ENCODE results near the gene RAB18. TPM values are rescaled to one million over a fixed set of nuclear protein-coding genes. Genes with fewer than 3 reads are reported as not detected.
A peak's percentile ranks its signal among the peaks of the same experiment; 100 is the strongest.

The RAB18 gene
- total and polyA plus RNA-seq, 10 of the 15 experiments (the other 5 are each of a cell fraction or from before 2014, with no cell fraction given), result 13.4 to 98.8 (median 42.1) TPM

DNA sequence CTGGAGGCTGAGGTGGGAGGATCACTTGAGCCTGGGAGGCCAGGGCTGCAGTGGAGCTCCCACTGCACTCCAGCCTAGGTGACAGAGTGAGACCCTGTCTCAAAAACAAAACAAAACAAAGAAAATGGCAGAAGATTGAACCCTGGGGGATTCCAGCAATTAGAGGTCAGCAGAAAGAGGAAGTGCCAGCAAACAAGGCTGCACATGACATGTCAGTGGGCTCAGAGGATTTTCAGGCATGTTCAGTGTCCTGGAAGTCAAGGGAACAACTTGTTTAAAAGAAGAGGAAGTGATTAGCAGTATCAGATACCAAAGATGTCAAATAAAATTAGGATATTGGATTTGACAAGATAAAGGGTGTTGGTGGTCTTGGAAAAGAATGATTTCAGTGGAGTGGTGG lies 32.3 kb downstream of the RAB18 start (continued):
- peak; percentile 57; the same call in 1 of the 2 replicates for TF ChIP-seq MTA2 (IDR thresholded peaks at IDR 0.05; ENCODE audit: low read depth)
- 0 out of 2 replicates have a peak, but pooled peaks have one; percentile 29 for TF ChIP-seq YY1 (IDR thresholded peaks at IDR 0.05; ENCODE audit: low read depth, low read length)
- no peak for TF ChIP-seq SUZ12 (IDR thresholded peaks at IDR 0.05; ENCODE audit: unreplicated experiment)
- TF ChIP-seq, protein P1, sequence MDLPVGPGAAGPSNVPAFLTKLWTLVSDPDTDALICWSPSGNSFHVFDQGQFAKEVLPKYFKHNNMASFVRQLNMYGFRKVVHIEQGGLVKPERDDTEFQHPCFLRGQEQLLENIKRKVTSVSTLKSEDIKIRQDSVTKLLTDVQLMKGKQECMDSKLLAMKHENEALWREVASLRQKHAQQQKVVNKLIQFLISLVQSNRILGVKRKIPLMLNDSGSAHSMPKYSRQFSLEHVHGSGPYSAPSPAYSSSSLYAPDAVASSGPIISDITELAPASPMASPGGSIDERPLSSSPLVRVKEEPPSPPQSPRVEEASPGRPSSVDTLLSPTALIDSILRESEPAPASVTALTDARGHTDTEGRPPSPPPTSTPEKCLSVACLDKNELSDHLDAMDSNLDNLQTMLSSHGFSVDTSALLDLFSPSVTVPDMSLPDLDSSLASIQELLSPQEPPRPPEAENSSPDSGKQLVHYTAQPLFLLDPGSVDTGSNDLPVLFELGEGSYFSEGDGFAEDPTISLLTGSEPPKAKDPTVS (IDR thresholded peaks at IDR 0.05; ENCODE audit: low read depth, low read length), result no peak
- no peak for TF ChIP-seq KDM1A (IDR thresholded peaks at IDR 0.05; ENCODE audit: borderline replicate concordance)
- no peak for TF ChIP-seq CEBPB (IDR thresholded peaks at IDR 0.05; ENCODE audit: borderline replicate concordance in 1 of 2, low read depth in 2 of 2, low read length in 2 of 2)
- no peak for TF ChIP-seq TCF12 (IDR thresholded peaks at IDR 0.05; ENCODE audit: low read depth, low read length)
- TF ChIP-seq, protein P2, sequence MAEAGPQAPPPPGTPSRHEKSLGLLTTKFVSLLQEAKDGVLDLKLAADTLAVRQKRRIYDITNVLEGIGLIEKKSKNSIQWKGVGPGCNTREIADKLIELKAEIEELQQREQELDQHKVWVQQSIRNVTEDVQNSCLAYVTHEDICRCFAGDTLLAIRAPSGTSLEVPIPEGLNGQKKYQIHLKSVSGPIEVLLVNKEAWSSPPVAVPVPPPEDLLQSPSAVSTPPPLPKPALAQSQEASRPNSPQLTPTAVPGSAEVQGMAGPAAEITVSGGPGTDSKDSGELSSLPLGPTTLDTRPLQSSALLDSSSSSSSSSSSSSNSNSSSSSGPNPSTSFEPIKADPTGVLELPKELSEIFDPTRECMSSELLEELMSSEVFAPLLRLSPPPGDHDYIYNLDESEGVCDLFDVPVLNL (IDR thresholded peaks at IDR 0.05; ENCODE audit: low read depth, low read length), result no peak
- TF ChIP-seq, protein P3, sequence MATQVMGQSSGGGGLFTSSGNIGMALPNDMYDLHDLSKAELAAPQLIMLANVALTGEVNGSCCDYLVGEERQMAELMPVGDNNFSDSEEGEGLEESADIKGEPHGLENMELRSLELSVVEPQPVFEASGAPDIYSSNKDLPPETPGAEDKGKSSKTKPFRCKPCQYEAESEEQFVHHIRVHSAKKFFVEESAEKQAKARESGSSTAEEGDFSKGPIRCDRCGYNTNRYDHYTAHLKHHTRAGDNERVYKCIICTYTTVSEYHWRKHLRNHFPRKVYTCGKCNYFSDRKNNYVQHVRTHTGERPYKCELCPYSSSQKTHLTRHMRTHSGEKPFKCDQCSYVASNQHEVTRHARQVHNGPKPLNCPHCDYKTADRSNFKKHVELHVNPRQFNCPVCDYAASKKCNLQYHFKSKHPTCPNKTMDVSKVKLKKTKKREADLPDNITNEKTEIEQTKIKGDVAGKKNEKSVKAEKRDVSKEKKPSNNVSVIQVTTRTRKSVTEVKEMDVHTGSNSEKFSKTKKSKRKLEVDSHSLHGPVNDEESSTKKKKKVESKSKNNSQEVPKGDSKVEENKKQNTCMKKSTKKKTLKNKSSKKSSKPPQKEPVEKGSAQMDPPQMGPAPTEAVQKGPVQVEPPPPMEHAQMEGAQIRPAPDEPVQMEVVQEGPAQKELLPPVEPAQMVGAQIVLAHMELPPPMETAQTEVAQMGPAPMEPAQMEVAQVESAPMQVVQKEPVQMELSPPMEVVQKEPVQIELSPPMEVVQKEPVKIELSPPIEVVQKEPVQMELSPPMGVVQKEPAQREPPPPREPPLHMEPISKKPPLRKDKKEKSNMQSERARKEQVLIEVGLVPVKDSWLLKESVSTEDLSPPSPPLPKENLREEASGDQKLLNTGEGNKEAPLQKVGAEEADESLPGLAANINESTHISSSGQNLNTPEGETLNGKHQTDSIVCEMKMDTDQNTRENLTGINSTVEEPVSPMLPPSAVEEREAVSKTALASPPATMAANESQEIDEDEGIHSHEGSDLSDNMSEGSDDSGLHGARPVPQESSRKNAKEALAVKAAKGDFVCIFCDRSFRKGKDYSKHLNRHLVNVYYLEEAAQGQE (IDR thresholded peaks at IDR 0.05; ENCODE audit: low read depth, low read length), result no peak
- TF ChIP-seq BHLHE40 (IDR thresholded peaks at IDR 0.05; ENCODE audit: borderline replicate concordance in 1 of 2, low read depth in 2 of 2, low read length in 1 of 2), result peak in 1 of 2 experiments; percentile 57; a peak in 1 of 4 replicates
- TF ChIP-seq RFX5 (IDR thresholded peaks at IDR 0.05; ENCODE audit: low read depth, low read length), result no peak

All from GM12878 (cell line).